Measurements from ENCODE around the gene FMNL1. TPM values are rescaled to one million over a fixed set of nuclear protein-coding genes. Genes with fewer than 3 reads are reported as not detected.
A peak's percentile ranks its signal among the peaks of the same experiment; 100 is the strongest.

The FMNL1 gene
- total and polyA plus RNA-seq, 12 donors = 5.3 to 28.7 (median 9.8) TPM

- WGBS, 2 donors = 6 to 7% methylated on average over 68 of the region's 68 CpGs
- no peak for TF ChIP-seq CTCF (IDR thresholded peaks at IDR 0.05)
- Histone ChIP-seq H3K27me3 (no peaks in the 10 kb centered on the region), H3K4me3 (peak within 1 kb of the TSS; percentile 19 to 93 (median 66)), H3K27ac (peak within 1 kb of the TSS in 9 of 10 donors; percentile 27 to 74 (median 69)), H3K36me3 (peaks cover 0 to 42% (median 18%) of the 10 kb centered on the region in 9 donors), H3K9me3 (no peaks in the 10 kb centered on the region), H3K4me1 (peaks cover 12 to 50% (median 33%) of the 10 kb centered on the region in 9 donors)
- peak; percentile 56 to 71 for DNase-seq
- peak; percentile 26 to 61 (median 53) for ATAC-seq
- intact Hi-C loops (cut with DNase I) = no loop called here
Observed at GRCh38 chr17:45261577-45262515, 40.2 kb downstream of the FMNL1 start, which contains the start of gene SPATA32. Gene SPATA32 (minus strand): TSS chr17:45262094. CDS start chr17:45262016, 78 bp downstream.

- peak overlapping the region in 9 of 10 donors; percentile 27 to 74 (median 67) for H3K27ac ChIP-seq
- H3K4me1 ChIP-seq = peaks cover 12 to 50% (median 33%) of the 10 kb centered on the region in 9 donors
- H3K9me3 ChIP-seq = no peaks in the 10 kb centered on the region
- TF ChIP-seq CTCF (IDR thresholded peaks at IDR 0.05) = no peak
- 49 to 57% methylated on average over 18 of the region's 18 CpGs for WGBS, 2 donors
- ATAC-seq (peak; percentile 0 to 50 (median 30)), DNase-seq (no peak)
- intact Hi-C loops (cut with DNase I) = no loop called here
- no peaks in the 10 kb centered on the region for H3K27me3 ChIP-seq
- peak overlapping the region in 9 of 10 donors; percentile 19 to 93 (median 64) for H3K4me3 ChIP-seq
- H3K36me3 ChIP-seq = peaks cover 0 to 52% (median 27%) of the 10 kb centered on the region in 9 donors
Observed at GRCh38 chr17:45262516-45263476, 41.1 kb downstream of the FMNL1 start.

- no peaks in the 10 kb centered on the region for H3K27me3 ChIP-seq
- peaks cover 1 to 59% (median 34%) of the 10 kb centered on the region in 9 donors for H3K36me3 ChIP-seq
- intact Hi-C loops (cut with DNase I) = no loop called here
- DNase-seq (no peak), ATAC-seq (peak in 5 of 8 donors; percentile 0 to 17 (median 9))
- WGBS, 2 donors = 52 to 59% methylated on average over 7 of the region's 7 CpGs
- peaks cover 12 to 50% (median 33%) of the 10 kb centered on the region in 9 donors for H3K4me1 ChIP-seq
- peak overlapping the region in 8 of 10 donors; percentile 3 to 74 (median 51) for H3K27ac ChIP-seq
- H3K9me3 ChIP-seq = no peaks in the 10 kb centered on the region
- TF ChIP-seq CTCF (IDR thresholded peaks at IDR 0.05) = no peak
- no peak overlapping the region for H3K4me3 ChIP-seq
Observed at GRCh38 chr17:45263477-45263860, 41.8 kb downstream of the FMNL1 start.

- no peaks in the 10 kb centered on the region for H3K9me3 ChIP-seq
- WGBS, 2 donors = 91 to 93% methylated on average over 14 of the region's 14 CpGs
- TF ChIP-seq CTCF (IDR thresholded peaks at IDR 0.05) = no peak
- no peaks in the 10 kb centered on the region for H3K27me3 ChIP-seq
- H3K36me3 ChIP-seq = peaks cover 3 to 68% (median 43%) of the 10 kb centered on the region in 9 donors
- intact Hi-C loops (cut with DNase I) = no loop called here
- no peak overlapping the region for H3K4me3 ChIP-seq
- DNase-seq (no peak), ATAC-seq (no peak)
- H3K27ac ChIP-seq = peak overlapping the region in 2 of 10 donors; percentile 73 to 74
- peaks cover 12 to 50% (median 33%) of the 10 kb centered on the region in 9 donors for H3K4me1 ChIP-seq
Observed at GRCh38 chr17:45264430-45264829, 42.7 kb downstream of the FMNL1 start.
